Adrenal gland (tissue), 12 donors: ENCODE measurements around the gene C1RL. TPM values are rescaled to one million over a fixed set of nuclear protein-coding genes. Genes with fewer than 3 reads are reported as not detected.

Source experiments
- DNase-seq, 7 donors: peaks; one replicate each; pipeline ENCODE4 v3.0.0-alpha.2; 2019 to 2020
- H3K27ac ChIP-seq, 5 donors: fragments of 200-600 bp; sonication (generic) in 4 of 5; 1 replicate in 3 of 5; 2 replicates in 2 of 5; pipeline versions ENCODE4 v1.5.1 to v1.8.0; 2016 to 2020; ENCODE audit warnings: mild to moderate bottlenecking in 1 of 5
- H3K27me3 ChIP-seq: fragments of 200-600 bp; 2 replicates; pipeline ENCODE4 v1.8.0; 2021
- H3K36me3 ChIP-seq, 2 donors: fragments of 200-600 bp; replicated peaks in 1 of 2; 1 replicate in 1 of 2; 2 replicates in 1 of 2; pipeline versions ENCODE4 v1.5.1 to v1.8.0; 2018 to 2022
- H3K4me1 ChIP-seq, 2 donors: fragments of 200-600 bp; replicated peaks in 1 of 2; 1 replicate in 1 of 2; 2 replicates in 1 of 2; pipeline versions ENCODE4 v1.5.1 to v1.8.0; 2018 to 2021
- H3K4me3 ChIP-seq, 4 donors: fragments of 200-600 bp; sonication (generic) in 3 of 4; one replicate each; pipeline ENCODE4 v1.5.1; 2016 to 2018
- H3K9me3 ChIP-seq, 3 donors: fragments of 200-600 bp; sonication (generic) in 1 of 3; replicated peaks in 1 of 3; 1 replicate in 2 of 3; 2 replicates in 1 of 3; pipeline versions ENCODE4 v1.5.1 to v1.8.0; 2016 to 2021
- CTCF ChIP-seq, 6 experiments: fragments of 450-650 bp in 4 of 6; fragments of 200-600 bp in 2 of 6; sonication (generic) in 1 of 6; IDR thresholded peaks; 1 replicate in 5 of 6; 2 replicates in 1 of 6; pipeline versions ENCODE4 v1.5.1 to v1.8.0; 2016 to 2021; ENCODE audit warnings: antibody characterized with exemption in 6 of 6, mild to moderate bottlenecking in 2 of 6, moderate library complexity in 1 of 6
- POLR2A ChIP-seq, 2 donors: fragments of 450-650 bp; IDR thresholded peaks; one replicate each; pipeline ENCODE4 v1.6.1; 2017; ENCODE audit warnings: antibody characterized with exemption in 2 of 2, mild to moderate bottlenecking in 2 of 2, moderate library complexity in 1 of 2
- WGBS, 4 donors: extraction: QIAGEN DNeasy Blood & Tissue Kit in 2 of 4; methylation state at CpG; one replicate each; pipeline versions ENCODE4 v1.1.5 to v1.1.7; 2013 to 2017; 5-methylcytosine and 5-hydroxymethylcytosine counted together
- intact Hi-C, 2 donors: fragments of 100-400 bp; cut with DNase I; formaldehyde crosslinking; loops; one replicate each; pipeline versions ENCODE4 v1.14.1 to v1.15.0; 2022 to 2023
- polyA plus RNA-seq, 3 donors: library from polyadenylated mRNA; stranded (reverse); fragments of 200-250 nt in 2 of 3; fragments of 350-450 nt in 1 of 3; fragmentation: Illumina TruSeq in 1 of 3; extraction: RNeasy Lipid Tissue Mini Kit (QIAGEN cat#74804) in 1 of 3; gene quantifications; one replicate each; pipeline ENCODE4 v1.2.3, GENCODE V29; 2013 to 2014
- total RNA-seq, 9 donors: library from RNA; depleted of rRNA in 4 of 9; stranded (reverse); fragments of >200 nt in 4 of 9; fragments of 120-200 nt in 1 of 9; fragmentation: NEBNext Ultra II Directional in 1 of 9; extraction: Animal tissue kit (Norgen Biotek cat#: 25700) in 1 of 9; gene quantifications; one replicate each; pipeline versions ENCODE4 v1.1.0 to v1.2.4, GENCODE V29; 2013 to 2023
- donor health status: healthy with polysubstance abuse.
- donor health status: Bipolar disorder and iron deficiency.
- donor health status: DM: yes; HTN: yes; CAD: no.
- donor health status: DM: no; HTN: no; CAD: no.
- donor health status: DM: no; HTN: no; CAD: no.
- donor health status: DM: yes; HTN: yes; CAD: no.

C1RL gene
- total and polyA plus RNA-seq, 12 donors, result 33.3 to 407 (median 157) TPM

- Histone ChIP-seq H3K36me3 (peaks cover 0 to 10% of the 10 kb centered on the region in 2 donors), H3K9me3 (no peaks in the 10 kb centered on the region), H3K27ac (no peak overlapping the region), H3K4me3 (peak overlapping the region in 1 of 4 donors; percentile 74), H3K4me1 (peaks cover 10 to 45% of the 10 kb centered on the region in 2 donors), H3K27me3 (no peaks in the 10 kb centered on the region)
- DNase-seq, result no peak
- TF ChIP-seq CTCF (IDR thresholded peaks at IDR 0.05) (no peak), POLR2A (IDR thresholded peaks at IDR 0.05) (no peak)
- WGBS, 4 donors, result 83 to 97% (median 88%) methylated on average over 1 of the region's 1 CpG
- intact Hi-C loops, result no loop called here
Measured at GRCh38 chr12:7106082-7106481, 2.9 kb downstream of the C1RL start.

DNA sequence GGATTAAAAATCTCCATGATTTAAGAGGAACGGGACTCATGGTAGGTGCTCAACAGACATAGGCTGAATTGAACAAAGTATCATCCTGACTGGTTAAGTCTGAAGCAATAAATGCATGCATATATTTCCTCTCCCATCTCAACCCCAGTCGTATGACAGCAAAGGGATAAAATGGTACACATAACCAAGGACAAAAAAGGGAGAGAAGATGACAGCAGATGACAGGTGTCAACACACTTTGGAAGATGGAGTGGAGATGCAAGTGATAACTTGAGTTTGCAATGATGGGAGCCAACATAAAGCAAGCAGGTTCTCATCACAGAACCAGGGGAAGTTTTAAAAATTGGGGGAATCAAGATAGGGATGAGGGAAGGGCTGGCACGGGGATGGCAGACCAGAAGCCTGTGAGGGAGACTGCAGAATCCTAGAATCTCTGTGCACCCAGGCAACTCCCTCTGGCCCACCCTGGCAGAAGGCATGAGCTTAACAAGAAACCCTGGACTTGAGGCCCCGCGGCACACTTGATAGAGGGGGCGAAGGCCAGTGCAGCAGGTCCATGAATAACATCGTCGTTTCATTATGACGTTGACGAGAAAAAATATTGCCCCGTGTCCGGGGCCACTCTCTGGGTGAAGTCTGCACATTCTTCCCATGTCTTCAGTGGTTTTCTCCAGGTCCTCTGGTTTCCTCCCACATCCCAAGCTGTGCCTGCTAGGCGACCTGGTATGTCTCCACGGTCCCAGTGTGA lies 5.0 kb downstream of the C1RL start:
- WGBS, 4 donors, result 89 to 91% (median 90%) methylated on average over 14 of the region's 14 CpGs
- TF ChIP-seq CTCF (IDR thresholded peaks at IDR 0.05), result no peak
- no peak for TF ChIP-seq POLR2A (IDR thresholded peaks at IDR 0.05)
- no peak for DNase-seq
- Histone ChIP-seq H3K27me3 (no peaks in the 10 kb centered on the region), H3K4me3 (no peak overlapping the region), H3K27ac (peak overlapping the region in 1 of 5 donors; percentile 12), H3K36me3 (peaks cover 0 to 26% of the 10 kb centered on the region in 2 donors), H3K4me1 (peaks cover 11 to 45% of the 10 kb centered on the region in 2 donors), H3K9me3 (no peaks in the 10 kb centered on the region)
- intact Hi-C loops, result no loop called here

DNA sequence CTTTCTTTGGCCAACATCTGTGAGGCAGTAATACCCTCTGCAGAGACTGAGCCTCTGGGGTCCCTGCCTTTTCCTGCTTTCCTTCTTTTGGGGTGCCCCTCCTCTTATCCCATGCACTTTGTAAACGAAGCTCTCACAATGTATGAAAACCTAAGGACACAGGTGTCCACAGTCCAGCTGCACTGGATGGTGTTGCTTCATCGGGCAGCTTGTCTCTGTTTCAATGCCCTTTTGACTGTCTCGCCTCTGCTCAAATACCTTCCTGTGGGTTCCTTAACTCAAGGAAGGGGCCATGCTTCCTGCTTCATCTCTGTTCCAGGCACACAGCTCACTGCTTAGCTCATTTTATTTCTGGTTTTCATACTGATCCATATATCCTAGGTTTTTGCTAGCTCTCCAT lies 6.4 kb downstream of the C1RL start:
- no peak for DNase-seq
- Histone ChIP-seq H3K27me3 (no peaks in the 10 kb centered on the region), H3K36me3 (peaks cover 0 to 38% of the 10 kb centered on the region in 2 donors), H3K27ac (peak overlapping the region in 1 of 5 donors; percentile 78), H3K4me1 (peaks cover 11 to 40% of the 10 kb centered on the region in 2 donors), H3K4me3 (no peak overlapping the region), H3K9me3 (no peaks in the 10 kb centered on the region)
- 75 to 84% (median 80%) methylated on average over 3 of the region's 3 CpGs for WGBS, 4 donors
- intact Hi-C loops, result no loop called here
- TF ChIP-seq POLR2A (IDR thresholded peaks at IDR 0.05) (no peak), CTCF (IDR thresholded peaks at IDR 0.05) (no peak)

GRCh38 chr12:7101694-7102131 lies 7.3 kb downstream of the C1RL start:
- Histone ChIP-seq H3K4me1 (peaks cover 11 to 31% of the 10 kb centered on the region in 2 donors), H3K4me3 (no peak overlapping the region), H3K27ac (peak overlapping the region in 3 of 5 donors; percentile 10 to 78 (median 46)), H3K9me3 (no peaks in the 10 kb centered on the region), H3K27me3 (no peaks in the 10 kb centered on the region), H3K36me3 (peaks cover 0 to 38% of the 10 kb centered on the region in 2 donors)
- WGBS, 4 donors, result 53 to 82% (median 62%) methylated on average over 9 to 10 of the region's 10 CpGs
- DNase-seq, result peak in 1 of 7 donors; percentile 51
- intact Hi-C loops, result no loop called here
- no peak for TF ChIP-seq POLR2A (IDR thresholded peaks at IDR 0.05)
- no peak for TF ChIP-seq CTCF (IDR thresholded peaks at IDR 0.05)
